ENCODE measurements around the gene PALLD. TPM values are rescaled to one million over a fixed set of nuclear protein-coding genes. Genes with fewer than 3 reads are reported as not detected.
A peak's percentile ranks its signal among the peaks of the same experiment; 100 is the strongest.

PALLD gene
- total RNA-seq, 1 experiment from 2014 or later = 18.3 TPM

GRCh38 chr4:168560184-168561180 is 63.6 kb downstream of the PALLD start:
- no CpG with 5 or more reads among the region's 3 CpGs for WGBS (ENCODE audit: extremely low coverage, insufficient read length, low lambda C conversion rate)
- no peak overlapping the region for H3K27ac ChIP-seq (ENCODE audit: insufficient read length, low read depth, low read length)
- H3K27me3 Mint-ChIP-seq (ENCODE audit: low read depth) = peaks cover 10% of the 10 kb centered on the region
- H3K4me1 Mint-ChIP-seq = peaks cover 19 to 22% of the 10 kb centered on the region in 2 experiments
- H2BK5ac ChIP-seq (ENCODE audit: insufficient read length, low read length) = no peak overlapping the region
- no peak overlapping the region for H3K23ac ChIP-seq (ENCODE audit: insufficient read length, low read depth, low read length)
- no peak overlapping the region for H3K4ac ChIP-seq (ENCODE audit: low read depth, low read length)
- H3K4me1 ChIP-seq (ENCODE audit: insufficient read depth, low read length) = peaks cover 7% of the 10 kb centered on the region; the same call in 1 of the 2 replicates
- H2BK12ac ChIP-seq (ENCODE audit: insufficient read length, low read depth, low read length) = no peak overlapping the region
- H4K8ac ChIP-seq (replicated peaks; ENCODE audit: insufficient read length, low read depth, low read length) = no peak overlapping the region
- DNase-seq = no peak
- H2BK20ac ChIP-seq (ENCODE audit: low read depth, low read length, poor library complexity, severe bottlenecking) = no peak overlapping the region
- no peak overlapping the region for H2AFZ ChIP-seq (ENCODE audit: low read length)
- no peak overlapping the region for H3K4me3 Mint-ChIP-seq
- no peak overlapping the region for H3K18ac ChIP-seq (ENCODE audit: insufficient read length, low read depth, low read length)
- peak overlapping the region; percentile 23 for H2BK120ac ChIP-seq (ENCODE audit: low read depth, low read length, poor library complexity, severe bottlenecking)
- no peak overlapping the region for H3K9ac ChIP-seq (ENCODE audit: extremely low read depth, insufficient read length, low read length)
- H3K79me1 ChIP-seq (ENCODE audit: insufficient read depth, low read depth, low read length, poor library complexity, severe bottlenecking) = no peaks in the 10 kb centered on the region
- H3K79me2 ChIP-seq (ENCODE audit: insufficient read depth, low read length) = no peaks in the 10 kb centered on the region
- no peak overlapping the region for H2BK15ac ChIP-seq (ENCODE audit: low read depth, low read length)
- H3K23me2 ChIP-seq (ENCODE audit: insufficient read length, low read depth, low read length, poor library complexity, severe bottlenecking) = no peaks in the 10 kb centered on the region
- H2AK5ac ChIP-seq (ENCODE audit: insufficient read length, low read length) = no peak overlapping the region
- H3K36me3 Mint-ChIP-seq (ENCODE audit: insufficient read depth in 1 of 3, low read depth in 3 of 3) = no peaks in the 10 kb centered on the region
- no peak overlapping the region for H4K91ac ChIP-seq (ENCODE audit: insufficient read length, low read depth, low read length)
- TF ChIP-seq CTCF (conservative IDR thresholded peaks at IDR 0.05) = no peak
- H3K9me3 Mint-ChIP-seq = no peaks in the 10 kb centered on the region
- no peaks in the 10 kb centered on the region for H3K27me3 ChIP-seq (ENCODE audit: insufficient read depth, low read length)
- no peak overlapping the region for H3K56ac ChIP-seq (ENCODE audit: insufficient read length, low read depth, low read length)
- no peaks in the 10 kb centered on the region for H3K9me3 ChIP-seq (ENCODE audit: control insufficient read depth, low read depth, low read length)
- no peak overlapping the region for H3K14ac ChIP-seq (ENCODE audit: insufficient read depth, low read length)
- H4K20me1 ChIP-seq (ENCODE audit: control insufficient read depth, insufficient read depth, insufficient read length) = no peaks in the 10 kb centered on the region
- H4K5ac ChIP-seq (ENCODE audit: insufficient read length, low read depth, low read length) = no peak overlapping the region
- H3K4me2 ChIP-seq (ENCODE audit: insufficient read depth, insufficient read length, low read length) = no peak overlapping the region
- no peak overlapping the region for H3K27ac Mint-ChIP-seq
- H3T11ph ChIP-seq (ENCODE audit: low read length) = no peak overlapping the region

Measured in H9 (cell line).